Smooth muscle cell of the umbilical artery (primary cell): ENCODE results near the gene PDCD4. TPM values are rescaled to one million over a fixed set of nuclear protein-coding genes. Genes with fewer than 3 reads are reported as not detected.

ENCODE experiments used
- total RNA-seq: library from RNA; depleted of rRNA; stranded (reverse); fragments of >200 nt; gene quantifications from 2 replicates; pipeline ENCODE4 v1.2.3, GENCODE V29; 2014

Gene PDCD4
- total RNA-seq: 27.6 and 35.2 TPM in 2 replicates

DNA sequence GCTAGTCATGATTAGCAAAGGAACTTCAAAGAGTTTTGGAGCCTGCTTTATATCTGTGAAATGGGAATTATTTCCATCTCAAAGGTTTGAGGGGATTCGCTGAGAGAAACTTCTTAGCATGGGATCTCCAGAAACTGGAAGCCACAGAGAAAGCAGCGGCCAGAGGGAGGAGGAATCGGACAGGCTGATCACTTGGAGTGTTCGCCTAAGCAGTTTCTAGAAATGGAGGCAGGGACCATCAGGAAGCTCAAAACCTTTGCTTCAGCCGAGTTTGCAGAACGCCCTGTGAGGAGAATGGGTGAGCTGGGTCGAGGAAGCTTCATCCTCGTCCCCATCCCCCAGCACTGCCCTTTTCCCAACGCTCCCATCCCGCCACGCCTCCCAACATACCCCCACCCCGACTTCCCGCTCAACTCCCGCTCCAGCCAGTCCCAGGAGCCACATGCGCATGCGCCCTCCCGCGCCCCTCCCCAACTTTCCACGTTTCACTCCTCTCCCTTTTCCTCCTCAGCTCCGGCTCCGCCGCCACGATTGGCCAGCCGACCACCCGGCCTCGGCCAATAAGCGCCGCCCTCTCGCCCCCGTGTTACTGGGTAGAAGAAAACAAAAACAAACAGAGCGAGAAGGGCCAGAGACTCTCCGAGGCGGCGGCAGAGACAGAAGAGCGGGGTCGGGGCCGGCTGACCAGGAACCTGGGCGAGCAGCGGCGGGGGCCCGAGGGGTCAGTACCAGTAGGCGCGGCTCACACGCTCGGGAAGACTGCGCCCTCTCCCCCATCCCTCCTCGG, at the start of gene PDCD4:
PDCD4 (plus strand) TSS at position 631 of the 787 bp plus-strand sequence. CDS start 4,100 bp downstream, outside the sequence.

GRCh38 chr10:110918643-110919348, 47.1 kb downstream of the PDCD4 start, which contains the start of gene BBIP1:
Gene BBIP1 (minus strand): TSS chr10:110919180. CDS start chr10:110918157, 1,023 bp downstream.

DNA sequence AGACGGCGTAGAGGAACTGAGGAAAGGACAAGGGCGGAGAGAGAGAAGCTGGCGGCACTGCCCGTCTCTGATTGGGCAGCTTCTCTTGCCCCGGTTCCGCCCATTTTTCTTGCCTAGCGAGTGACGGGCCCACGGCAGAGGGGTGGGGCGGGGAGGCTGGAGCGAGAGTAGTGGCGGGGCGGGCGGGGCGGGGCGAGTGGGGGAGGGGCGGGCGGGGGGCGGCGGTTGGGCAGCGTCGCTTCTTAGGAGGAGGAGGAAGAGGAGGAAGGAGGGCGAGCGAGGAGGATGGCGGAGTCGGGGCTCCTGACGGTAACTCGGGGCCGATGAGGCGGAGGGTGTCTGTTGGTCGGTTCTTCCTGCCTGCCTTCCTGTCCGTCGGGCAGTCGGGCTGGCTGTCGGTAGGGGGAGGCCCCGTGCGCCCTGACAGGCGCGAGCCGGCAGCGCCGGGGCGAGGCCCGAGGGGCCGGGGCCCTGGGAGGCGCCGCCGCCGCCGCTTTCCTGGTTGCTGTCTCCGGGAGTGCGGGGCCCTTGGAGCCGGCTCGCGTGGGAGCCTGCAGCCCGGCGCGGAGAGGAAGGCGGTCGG, 47.7 kb downstream of the PDCD4 start, which contains the start of gene SHOC2:
SHOC2 (plus strand) TSS at position 256 of the 583 bp plus-strand sequence. CDS start 44,755 bp downstream, outside the sequence.

Other genes with a start within 250 kb of the PDCD4 start
- gene RBM20, start 227.6 kb upstream of the PDCD4 start, total RNA-seq: 0.18 and 0.59 TPM in 2 replicates
- 22.0 and 26.4 TPM in 2 replicates for gene BBIP1, start 47.3 kb downstream of the PDCD4 start, total RNA-seq
- gene SHOC2, start 47.7 kb downstream of the PDCD4 start, total RNA-seq: 36.2 and 45.9 TPM in 2 replicates
- gene ADRA2A, start 205.1 kb downstream of the PDCD4 start, total RNA-seq: not detected in 2 replicates